SJCRH30 (cell line): Measurements from ENCODE around the gene SERINC5. TPM values are rescaled to one million over a fixed set of nuclear protein-coding genes. Genes with fewer than 3 reads are reported as not detected.
"Not testable (repeated sequence)": the region's sequence is repeated elsewhere in the genome, so short reads cannot be mapped to it uniquely, and the experiment has no call there.

Experiments used
- DNase-seq, 2 experiments: peaks; one replicate each; pipeline ENCODE4 v3.0.0-alpha.2; 2015 to 2020
- H3K27ac ChIP-seq: fragments of 250-450 bp; sonication (Bioruptor Pico); 2 replicates; pipeline ENCODE4 v1.5.1; 2020; ENCODE audit warnings: mild to moderate bottlenecking, moderate library complexity
- H3K27me3 ChIP-seq: fragments of 250-450 bp; sonication (Bioruptor Pico); 2 replicates; pipeline ENCODE4 v1.5.1; 2020; ENCODE audit warnings: mild to moderate bottlenecking, moderate library complexity
- H3K36me3 ChIP-seq: fragments of 250-450 bp; sonication (Bioruptor Pico); 2 replicates; pipeline ENCODE4 v1.5.1; 2020; ENCODE audit warnings: mild to moderate bottlenecking, moderate library complexity
- H3K4me1 ChIP-seq: fragments of 250-450 bp; sonication (Bioruptor Pico); 2 replicates; pipeline ENCODE4 v1.5.1; 2020; ENCODE audit warnings: mild to moderate bottlenecking, moderate library complexity
- H3K4me3 ChIP-seq: fragments of 250-450 bp; sonication (Bioruptor Pico); 2 replicates; pipeline ENCODE4 v1.5.1; 2020; ENCODE audit warnings: mild to moderate bottlenecking, moderate library complexity
- H3K9me3 ChIP-seq: fragments of 250-450 bp; sonication (Bioruptor Pico); replicated peaks from 2 replicates; pipeline ENCODE4 v1.5.1; 2020; ENCODE audit warnings: mild to moderate bottlenecking, moderate library complexity
- total RNA-seq: library from RNA; depleted of rRNA; stranded (reverse); fragments of >200 nt; shearing (Covaris generic); gene quantifications from 2 replicates; pipeline ENCODE4 v1.2.3, GENCODE V29; 2014

SERINC5 gene
- total RNA-seq, 1 experiment from 2014 or later = 9.0 TPM

- DNase-seq, H3K9me3 ChIP-seq, H3K27ac ChIP-seq, H3K27me3 ChIP-seq, H3K4me1 ChIP-seq, H3K36me3 ChIP-seq, H3K4me3 ChIP-seq: not testable (repeated sequence)
Measured at GRCh38 chr5:80270543-80270942, 14.7 kb upstream of the SERINC5 start.

- no peak overlapping the region for H3K27ac ChIP-seq
- no peaks in the 10 kb centered on the region for H3K27me3 ChIP-seq
- DNase-seq = no peak
- H3K36me3 ChIP-seq = no peaks in the 10 kb centered on the region
- H3K4me3 ChIP-seq = no peak overlapping the region
- H3K4me1 ChIP-seq = no peaks in the 10 kb centered on the region
- H3K9me3 ChIP-seq = no peaks in the 10 kb centered on the region
Measured at GRCh38 chr5:80269991-80270438, 14.2 kb upstream of the SERINC5 start.

DNA sequence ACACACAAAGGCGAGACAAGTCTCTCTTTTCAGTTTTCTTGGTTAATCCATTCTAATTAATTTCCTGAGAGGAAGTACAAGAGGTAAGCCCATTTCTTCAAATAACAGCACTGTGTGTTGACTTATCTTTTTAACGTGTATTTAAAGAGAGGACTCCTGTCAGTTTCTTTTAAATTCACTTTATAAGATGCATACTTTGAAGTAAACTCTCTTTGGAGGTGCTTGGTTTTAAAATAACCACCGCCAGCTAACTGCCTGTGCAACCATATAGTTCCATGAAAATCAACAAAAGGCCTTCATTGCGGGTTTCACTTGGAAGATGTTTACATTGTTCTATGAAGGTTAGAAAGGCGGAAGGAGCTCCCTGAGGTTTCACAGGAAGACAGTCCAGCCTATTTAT lies 13.1 kb upstream of the SERINC5 start:
- Histone ChIP-seq H3K36me3 (no peaks in the 10 kb centered on the region), H3K27me3 (no peaks in the 10 kb centered on the region), H3K4me1 (no peaks in the 10 kb centered on the region), H3K9me3 (no peaks in the 10 kb centered on the region), H3K4me3 (no peak overlapping the region), H3K27ac (no peak overlapping the region)
- DNase-seq = peak in 1 of 2 experiments; percentile 15

GRCh38 chr5:80266566-80266965 lies 10.7 kb upstream of the SERINC5 start:
- Histone ChIP-seq H3K4me1 (no peaks in the 10 kb centered on the region), H3K27ac (no peak overlapping the region), H3K4me3 (no peak overlapping the region), H3K9me3 (no peaks in the 10 kb centered on the region), H3K36me3 (no peaks in the 10 kb centered on the region), H3K27me3 (no peaks in the 10 kb centered on the region)
- DNase-seq = no peak

DNA sequence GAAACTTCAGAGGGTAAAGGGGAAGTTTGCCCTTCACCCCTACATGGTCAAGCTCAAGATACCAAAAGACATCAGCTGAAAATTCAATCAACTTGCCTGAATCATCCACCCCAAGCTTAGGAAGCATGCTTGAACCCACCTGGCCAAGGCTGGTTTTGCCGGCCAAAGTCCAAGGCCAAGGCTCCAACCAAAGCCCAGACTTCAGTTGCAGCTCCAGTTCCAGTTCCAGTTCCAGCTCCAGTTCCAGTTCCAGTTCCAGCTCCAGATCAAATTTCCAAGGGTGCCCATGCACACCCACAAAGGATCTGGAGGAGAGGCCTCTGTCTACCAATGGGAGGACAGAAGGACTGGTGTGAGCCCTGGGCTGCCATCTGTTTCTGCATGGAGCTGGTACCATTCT lies 4.6 kb upstream of the SERINC5 start:
- no peaks in the 10 kb centered on the region for H3K4me1 ChIP-seq
- no peaks in the 10 kb centered on the region for H3K36me3 ChIP-seq
- H3K4me3 ChIP-seq = no peak overlapping the region
- no peaks in the 10 kb centered on the region for H3K27me3 ChIP-seq
- no peak overlapping the region for H3K27ac ChIP-seq
- DNase-seq = no peak
- no peaks in the 10 kb centered on the region for H3K9me3 ChIP-seq

DNA sequence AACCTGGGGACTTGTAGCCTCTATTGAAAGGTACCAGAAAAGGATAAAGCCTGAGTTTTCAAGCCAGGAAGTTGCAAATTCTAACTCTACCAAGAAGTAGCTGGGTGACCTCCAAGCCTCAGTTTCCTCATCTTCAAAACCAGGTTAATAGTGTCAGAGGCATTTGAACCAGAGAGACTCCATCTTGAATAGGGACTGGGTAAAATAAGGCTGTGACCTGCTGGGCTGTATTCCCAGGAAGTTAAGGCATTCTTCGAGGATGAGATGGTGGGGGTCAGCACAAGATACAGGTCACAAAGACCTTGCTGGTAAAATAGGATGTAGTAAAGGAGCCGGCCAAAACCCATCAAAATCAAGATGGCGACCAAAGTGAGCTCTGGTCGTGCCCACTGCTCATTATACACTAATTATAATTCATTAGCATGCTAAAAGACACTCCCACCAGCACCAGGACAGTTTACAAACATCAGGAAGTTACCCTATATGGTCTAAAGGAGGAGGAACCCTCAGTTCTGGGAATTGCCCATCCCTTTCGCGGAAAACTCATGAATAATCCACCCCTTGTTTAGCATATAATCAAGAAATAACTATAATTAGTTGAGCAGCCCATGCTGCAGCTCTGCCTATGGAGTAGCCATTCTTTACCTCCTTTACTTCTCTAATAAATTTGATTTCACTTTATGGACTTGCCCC lies 3.8 kb upstream of the SERINC5 start:
- no peaks in the 10 kb centered on the region for H3K36me3 ChIP-seq
- peaks cover 1% of the 10 kb centered on the region; the same call in 1 of the 2 replicates for H3K4me1 ChIP-seq
- no peaks in the 10 kb centered on the region for H3K27me3 ChIP-seq
- no peak overlapping the region for H3K4me3 ChIP-seq
- no peak overlapping the region for H3K27ac ChIP-seq
- DNase-seq = no peak
- H3K9me3 ChIP-seq = no peaks in the 10 kb centered on the region

GRCh38 chr5:80255431-80255810 lies 427 bp downstream of the SERINC5 start:
- no peaks in the 10 kb centered on the region for H3K9me3 ChIP-seq
- peak overlapping the region; percentile 32; the same call in 1 of the 2 replicates for H3K27ac ChIP-seq
- peak; percentile 65 to 70 for DNase-seq

GRCh38 chr5:80254767-80255430 lies 949 bp downstream of the SERINC5 start:
- Histone ChIP-seq H3K4me3 (peak overlapping the region; percentile 80), H3K27me3 (no peaks in the 10 kb centered on the region), H3K27ac (no peak overlapping the region), H3K9me3 (no peaks in the 10 kb centered on the region), H3K36me3 (no peaks in the 10 kb centered on the region), H3K4me1 (peaks cover 6% of the 10 kb centered on the region; the same call in 1 of the 2 replicates)
- peak; percentile 8 to 47 for DNase-seq

More at GRCh38 chr5:80255431-80255810, 427 bp downstream of the SERINC5 start:
- Histone ChIP-seq H3K4me3 (peak overlapping the region; percentile 80), H3K4me1 (peaks cover 6% of the 10 kb centered on the region; the same call in 1 of the 2 replicates), H3K27me3 (no peaks in the 10 kb centered on the region), H3K36me3 (no peaks in the 10 kb centered on the region)

DNA sequence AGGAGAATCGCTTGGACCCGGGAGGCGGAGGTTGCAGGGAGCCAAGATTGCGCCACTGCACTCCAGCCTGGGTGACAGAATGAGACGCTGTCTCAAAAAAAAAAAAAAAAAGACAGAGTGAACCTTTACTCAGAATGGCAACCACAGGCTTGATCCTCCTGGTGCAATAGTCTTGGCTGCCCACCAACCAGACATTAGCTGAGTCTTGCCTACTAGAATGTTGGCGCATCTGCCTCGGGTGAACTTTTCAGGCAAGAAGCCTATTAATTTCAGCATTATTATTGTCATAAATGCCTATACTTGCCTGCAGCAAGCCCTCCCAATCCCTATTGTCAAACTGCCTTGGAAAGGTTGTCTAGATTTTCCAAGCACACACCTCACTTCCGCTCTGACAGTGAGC lies 4.2 kb downstream of the SERINC5 start:
- Histone ChIP-seq H3K4me1 (peaks cover 17% of the 10 kb centered on the region), H3K36me3 (no peaks in the 10 kb centered on the region), H3K27ac (no peak overlapping the region), H3K4me3 (no peak overlapping the region), H3K9me3 (no peaks in the 10 kb centered on the region), H3K27me3 (no peaks in the 10 kb centered on the region)
- no peak for DNase-seq

DNA sequence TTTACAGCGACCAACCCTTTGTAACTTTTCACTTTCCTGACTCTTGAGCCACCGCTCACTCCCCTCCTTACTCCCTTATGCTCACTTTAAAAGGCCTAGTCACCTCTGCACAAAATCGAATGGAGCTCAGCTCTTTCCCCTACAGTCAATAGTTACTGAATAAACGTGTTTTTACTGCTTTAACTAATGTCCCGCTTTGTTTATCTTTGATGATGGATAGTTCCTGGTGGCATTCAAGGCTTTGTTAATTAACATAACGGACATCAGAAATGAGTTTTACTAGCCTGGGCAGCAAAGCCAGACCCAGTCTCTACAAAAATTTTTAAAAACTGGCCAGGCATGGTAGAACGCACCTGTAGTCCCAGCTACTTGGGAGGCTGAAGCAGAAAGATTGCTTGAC lies 5.0 kb downstream of the SERINC5 start:
- DNase-seq = no peak
- no peaks in the 10 kb centered on the region for H3K9me3 ChIP-seq
- H3K4me1 ChIP-seq = peaks cover 24% of the 10 kb centered on the region
- H3K36me3 ChIP-seq = no peaks in the 10 kb centered on the region
- no peaks in the 10 kb centered on the region for H3K27me3 ChIP-seq
- H3K4me3 ChIP-seq = no peak overlapping the region
- no peak overlapping the region for H3K27ac ChIP-seq

DNA sequence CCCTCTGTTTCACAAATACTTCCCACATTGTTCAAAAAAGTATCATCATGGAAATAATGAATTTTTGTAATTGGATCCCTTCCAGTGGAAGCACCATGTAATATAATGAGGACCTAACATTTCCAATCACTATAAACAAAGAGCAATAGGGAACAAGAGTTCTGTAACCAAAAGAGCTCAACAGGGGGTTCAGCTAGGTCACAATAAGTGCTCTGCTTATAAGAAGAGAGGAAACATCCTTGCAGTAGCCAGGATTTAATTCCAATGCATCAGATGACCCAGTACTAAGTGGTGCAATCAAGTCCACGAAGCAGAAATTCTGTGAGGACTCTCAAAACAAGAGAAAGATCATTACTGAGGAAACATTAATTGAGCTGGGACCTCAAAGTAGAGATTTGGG lies 5.9 kb downstream of the SERINC5 start:
- no peaks in the 10 kb centered on the region for H3K36me3 ChIP-seq
- no peak overlapping the region for H3K27ac ChIP-seq
- H3K27me3 ChIP-seq = no peaks in the 10 kb centered on the region
- peaks cover 29% of the 10 kb centered on the region for H3K4me1 ChIP-seq
- no peaks in the 10 kb centered on the region for H3K9me3 ChIP-seq
- DNase-seq = no peak
- no peak overlapping the region for H3K4me3 ChIP-seq

GRCh38 chr5:80248378-80248777 lies 7.5 kb downstream of the SERINC5 start:
- no peaks in the 10 kb centered on the region for H3K9me3 ChIP-seq
- H3K27me3 ChIP-seq = no peaks in the 10 kb centered on the region
- H3K27ac ChIP-seq = no peak overlapping the region
- peaks cover 22% of the 10 kb centered on the region for H3K4me1 ChIP-seq
- no peaks in the 10 kb centered on the region for H3K36me3 ChIP-seq
- no peak overlapping the region for H3K4me3 ChIP-seq
- DNase-seq = no peak

GRCh38 chr5:80246995-80247729 lies 8.7 kb downstream of the SERINC5 start:
- peak overlapping the region; percentile 13 for H3K27ac ChIP-seq
- peaks cover 22% of the 10 kb centered on the region for H3K4me1 ChIP-seq
- H3K4me3 ChIP-seq = no peak overlapping the region
- H3K27me3 ChIP-seq = no peaks in the 10 kb centered on the region
- H3K9me3 ChIP-seq = no peaks in the 10 kb centered on the region
- peak; percentile 47 to 66 for DNase-seq
- no peaks in the 10 kb centered on the region for H3K36me3 ChIP-seq

- H3K4me3 ChIP-seq = no peak overlapping the region
- H3K4me1 ChIP-seq = peaks cover 22% of the 10 kb centered on the region
- H3K27me3 ChIP-seq = no peaks in the 10 kb centered on the region
- H3K36me3 ChIP-seq = no peaks in the 10 kb centered on the region
- no peaks in the 10 kb centered on the region for H3K9me3 ChIP-seq
- peak in 1 of 2 experiments; percentile 69 for DNase-seq
- H3K27ac ChIP-seq = peak overlapping the region; percentile 13
Measured at GRCh38 chr5:80246001-80246758, 9.7 kb downstream of the SERINC5 start.
